Frontal cortex (tissue), 4 donors: ENCODE results near the gene TBC1D14. TPM values are rescaled to one million over a fixed set of nuclear protein-coding genes. Genes with fewer than 3 reads are reported as not detected.
A peak's percentile ranks its signal among the peaks of the same experiment; 100 is the strongest.
"Not testable (repeated sequence)": the region's sequence is repeated elsewhere in the genome, so short reads cannot be mapped to it uniquely, and the experiment has no call there.

Experiments
- DNase-seq, 2 donors: peaks; one replicate each; pipeline ENCODE4 v3.0.0; 2012; ENCODE audit warnings: low spot score in 2 of 2
- FAIRE-seq: peaks from 2 replicates; lab custom pipeline; 2012; peaks lifted over from hg19 to GRCh38; lab: Jason Lieb, UNC
- total RNA-seq: library from RNA; depleted of rRNA; stranded (reverse); fragments of >200 nt; gene quantifications from one replicate; pipeline ENCODE4 v1.2.3, GENCODE V29; 2014
- donor health status: control.
- donor health status: control.
- donor health status: control.

TBC1D14 gene
- total RNA-seq, 1 donor from 2014 or later, result 207 TPM

DNA sequence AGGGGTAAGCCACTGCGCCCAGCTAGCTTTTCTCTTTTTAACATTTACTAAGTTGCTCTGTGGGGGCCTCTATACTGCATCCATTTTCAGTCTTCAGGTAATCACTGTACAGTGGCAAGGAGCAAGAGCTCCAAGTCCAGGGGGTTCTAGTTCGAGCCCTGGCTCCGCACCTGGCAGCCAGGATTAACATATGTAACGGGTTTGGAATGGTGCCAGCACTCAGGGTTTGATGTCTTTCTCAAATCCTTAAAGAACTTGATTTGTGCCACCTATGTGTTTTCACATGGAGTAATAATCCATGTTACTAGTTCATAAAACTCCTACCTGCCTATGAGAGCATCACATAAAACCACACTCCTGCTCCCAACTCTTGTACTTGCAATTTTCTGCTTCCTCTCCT, 153.7 kb downstream of the TBC1D14 start:
- FAIRE-seq, result no peak
- no peak for DNase-seq

DNA sequence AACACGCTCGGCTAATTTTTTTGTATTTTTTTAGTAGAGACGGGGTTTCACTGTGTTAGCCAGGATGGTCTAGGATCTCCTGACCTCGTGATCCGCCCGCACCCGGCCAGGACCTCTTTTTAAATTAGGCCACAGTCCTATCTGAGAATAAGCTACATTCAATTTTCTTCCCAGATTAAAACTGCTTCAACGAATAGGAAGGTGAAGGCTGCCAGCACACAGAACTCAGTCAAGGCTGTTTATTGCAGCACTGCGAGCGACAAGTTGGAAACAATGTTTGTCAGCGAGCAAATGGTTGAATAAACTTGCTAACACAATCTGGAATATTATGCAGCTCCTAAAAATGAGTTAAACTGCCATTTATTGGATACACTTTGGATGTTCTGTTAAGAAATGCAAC, 156.4 kb downstream of the TBC1D14 start:
- FAIRE-seq, result no peak
- no peak for DNase-seq

DNA sequence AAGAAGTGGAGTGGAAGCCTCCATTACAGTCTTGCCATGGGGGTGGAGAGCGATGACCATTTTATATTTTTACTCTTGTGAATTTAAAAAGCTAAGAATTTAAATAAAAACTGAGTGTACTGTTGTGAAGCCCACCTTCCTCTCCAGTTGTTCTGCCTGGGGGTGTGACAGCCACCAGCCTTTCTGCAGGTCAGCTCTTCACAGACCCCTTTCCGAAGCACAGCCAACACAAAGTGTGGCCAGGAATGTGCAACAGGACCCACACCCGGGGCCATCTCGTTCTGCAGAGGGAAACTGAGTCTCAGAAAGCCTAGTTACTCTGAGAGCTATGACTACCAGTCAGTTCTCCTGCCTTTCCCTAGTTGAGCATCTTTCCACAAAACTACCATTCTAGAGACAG, 156.9 kb downstream of the TBC1D14 start:
- FAIRE-seq (no peak), DNase-seq (no peak)

DNA sequence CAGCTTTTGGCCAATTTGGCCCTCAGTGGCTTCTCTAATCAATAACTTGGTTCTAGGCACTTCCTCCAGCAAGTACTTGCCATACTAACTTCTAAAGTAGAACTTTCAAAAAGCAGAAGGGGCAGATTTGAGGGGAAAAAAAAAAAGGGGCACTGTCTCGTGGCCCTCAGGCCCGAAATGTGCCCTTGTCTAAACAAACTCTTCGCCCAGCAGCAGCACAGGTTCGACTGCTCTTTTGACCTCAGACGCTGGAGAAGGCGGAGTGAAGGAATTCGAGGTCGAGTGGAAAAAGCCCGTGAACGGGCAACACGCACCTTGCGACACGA, 157.5 kb downstream of the TBC1D14 start:
- DNase-seq (no peak), FAIRE-seq (no peak)

DNA sequence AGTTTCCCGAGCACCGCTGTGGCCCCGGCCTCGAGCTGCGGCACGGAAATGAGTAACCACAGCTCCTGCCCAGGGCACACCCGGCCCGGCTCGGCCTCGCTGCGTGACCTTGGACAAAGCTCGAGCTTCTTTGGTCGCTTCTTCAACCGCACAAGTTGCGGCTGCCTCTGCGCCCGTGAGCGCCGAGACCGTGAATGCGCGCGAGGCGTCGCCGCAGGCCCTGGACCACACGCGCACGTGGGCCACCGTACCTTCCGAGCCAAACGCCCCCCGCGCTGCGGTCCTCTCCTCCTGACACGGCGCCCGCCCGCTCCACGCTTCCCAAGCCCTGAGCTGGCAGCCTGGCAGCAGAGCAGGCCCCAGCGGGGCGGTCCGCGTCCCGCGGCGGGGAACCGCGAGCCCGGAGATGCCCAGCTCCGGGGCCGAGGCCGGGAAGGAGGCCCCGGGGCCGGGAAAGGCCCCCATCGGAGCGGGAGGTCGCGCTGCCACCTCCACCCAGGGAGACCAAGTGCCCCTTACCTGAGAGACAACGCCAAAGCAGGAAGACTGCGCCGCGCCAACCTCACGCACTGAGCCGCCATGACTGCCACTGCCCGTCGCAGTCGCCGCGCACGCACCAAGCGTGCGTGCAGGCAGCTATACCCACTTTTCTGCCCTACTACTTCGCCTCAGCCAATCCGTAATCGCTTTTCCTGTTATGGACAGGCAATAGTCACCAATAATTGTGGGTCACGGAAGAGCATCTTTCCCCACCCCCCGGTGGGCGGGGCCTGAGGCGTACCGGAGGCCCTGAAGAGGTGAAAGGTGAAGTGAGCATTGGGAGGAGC, 158.0 kb downstream of the TBC1D14 start, which contains the start of gene GRPEL1:
Gene GRPEL1, minus strand, starts transcription at position 613 of the 827 bp plus-strand sequence. Its CDS starts 32 bp downstream, at position 581.
- peak; percentile 97 to 98 for DNase-seq
- FAIRE-seq, result peak; percentile 88

DNA sequence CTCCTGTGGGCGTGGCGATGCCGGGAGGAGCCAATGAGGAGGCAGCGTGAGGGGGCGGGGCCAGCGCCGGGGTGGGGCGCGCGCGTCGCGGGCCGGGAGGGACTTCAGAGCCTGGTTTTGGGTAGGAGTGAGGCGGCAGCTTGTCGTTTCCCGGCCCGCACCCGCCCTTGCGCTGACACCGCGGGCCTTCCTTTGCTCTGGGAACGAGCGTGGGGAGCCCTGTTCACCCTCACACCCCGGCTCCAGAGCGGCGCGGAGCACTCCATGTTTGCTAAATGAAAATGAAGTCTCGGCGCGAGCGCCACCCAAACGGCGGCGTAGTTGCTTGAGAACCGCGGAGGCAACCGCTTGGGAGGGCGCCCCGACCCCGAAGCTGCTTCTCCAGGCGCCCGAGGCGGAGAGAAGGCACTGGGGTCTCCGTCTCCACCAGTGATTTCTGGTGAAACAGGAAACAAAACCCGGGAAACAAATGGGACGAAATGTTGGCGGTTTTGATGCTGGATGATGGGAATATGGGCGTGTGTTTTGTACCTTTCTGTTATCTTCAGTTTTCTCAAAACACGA, 158.7 kb downstream of the TBC1D14 start:
- FAIRE-seq (no peak), DNase-seq (no peak)

DNA sequence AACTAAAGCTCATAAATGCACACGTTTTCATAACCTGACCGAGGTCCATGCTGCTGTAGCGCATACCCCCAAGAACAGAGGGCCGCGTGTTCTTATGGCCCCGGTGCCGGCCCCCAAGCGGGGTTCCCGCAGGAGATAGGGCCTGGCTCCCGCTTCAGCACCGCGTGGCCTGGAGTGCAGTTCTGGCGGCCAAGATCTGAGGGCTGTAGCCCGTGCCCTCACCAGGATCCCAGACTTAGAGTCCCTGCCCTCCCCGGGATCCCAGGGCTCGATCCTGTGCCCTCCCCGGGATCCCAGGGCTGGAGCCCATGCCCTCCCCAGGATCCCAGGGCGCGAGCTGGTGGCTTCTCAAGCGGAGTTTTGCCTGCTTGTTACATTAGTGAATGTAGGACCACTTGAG, 159.3 kb downstream of the TBC1D14 start:
- DNase-seq, result no peak
- no peak for FAIRE-seq

DNA sequence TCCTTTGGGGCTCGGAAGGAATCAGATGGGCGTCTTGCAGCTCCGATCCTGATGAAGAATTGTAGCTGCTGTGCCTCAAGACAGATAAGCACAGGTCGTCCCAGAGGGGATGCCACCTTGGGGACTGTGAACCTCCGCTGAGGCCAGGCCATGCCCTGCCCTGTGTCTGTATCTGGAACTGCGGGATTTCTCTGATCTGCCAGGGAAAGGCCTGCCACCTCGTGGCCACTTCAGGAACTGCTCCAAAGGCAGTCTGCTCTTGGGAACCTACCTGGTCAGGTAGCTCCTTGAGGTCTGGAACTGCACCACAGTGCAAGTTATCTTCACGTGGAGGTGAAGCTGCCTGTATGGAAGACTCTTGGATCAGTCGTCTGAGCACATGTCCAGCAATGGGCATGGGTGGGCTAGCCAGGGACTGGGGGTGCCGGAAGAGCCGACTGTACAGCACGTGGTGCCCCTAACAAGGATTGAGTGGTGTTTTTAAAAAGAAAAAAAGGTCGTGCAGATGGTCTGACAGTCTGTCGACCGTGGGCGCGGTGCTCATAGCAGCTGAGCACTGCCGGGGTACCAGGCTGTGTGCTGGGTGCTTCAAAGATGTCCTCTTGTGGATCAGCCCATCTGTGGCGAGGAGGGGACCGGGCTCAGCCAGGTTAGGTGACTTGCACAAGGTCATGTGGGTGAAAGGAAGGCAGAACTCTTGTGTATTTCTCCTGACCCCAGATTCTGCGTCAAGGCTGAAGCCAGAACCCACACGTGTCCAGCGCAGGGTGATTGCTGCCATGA, 161.3 kb downstream of the TBC1D14 start:
- FAIRE-seq (no peak), DNase-seq (peak; percentile 71 to 74)

DNA sequence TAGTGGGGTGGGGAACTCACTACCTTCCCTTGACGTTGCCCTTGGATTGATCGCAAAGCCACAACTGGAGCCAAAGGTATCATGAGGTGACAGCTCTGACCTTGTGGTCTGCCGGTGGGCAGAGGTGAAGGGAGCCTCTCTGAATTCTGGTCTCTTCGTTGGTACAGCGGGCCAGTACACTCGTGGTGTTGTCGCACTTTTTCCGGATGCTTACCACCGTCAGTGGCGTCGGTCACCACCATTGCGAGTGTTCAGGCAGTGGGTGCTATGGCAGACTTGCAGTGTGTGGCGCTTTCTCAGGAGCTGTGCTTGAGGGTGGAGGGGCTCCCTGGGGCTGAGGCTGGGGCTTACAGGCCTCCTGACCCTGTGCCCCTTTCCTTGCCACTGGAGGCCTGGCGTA, 163.4 kb downstream of the TBC1D14 start:
- FAIRE-seq (no peak), DNase-seq (no peak)

DNA sequence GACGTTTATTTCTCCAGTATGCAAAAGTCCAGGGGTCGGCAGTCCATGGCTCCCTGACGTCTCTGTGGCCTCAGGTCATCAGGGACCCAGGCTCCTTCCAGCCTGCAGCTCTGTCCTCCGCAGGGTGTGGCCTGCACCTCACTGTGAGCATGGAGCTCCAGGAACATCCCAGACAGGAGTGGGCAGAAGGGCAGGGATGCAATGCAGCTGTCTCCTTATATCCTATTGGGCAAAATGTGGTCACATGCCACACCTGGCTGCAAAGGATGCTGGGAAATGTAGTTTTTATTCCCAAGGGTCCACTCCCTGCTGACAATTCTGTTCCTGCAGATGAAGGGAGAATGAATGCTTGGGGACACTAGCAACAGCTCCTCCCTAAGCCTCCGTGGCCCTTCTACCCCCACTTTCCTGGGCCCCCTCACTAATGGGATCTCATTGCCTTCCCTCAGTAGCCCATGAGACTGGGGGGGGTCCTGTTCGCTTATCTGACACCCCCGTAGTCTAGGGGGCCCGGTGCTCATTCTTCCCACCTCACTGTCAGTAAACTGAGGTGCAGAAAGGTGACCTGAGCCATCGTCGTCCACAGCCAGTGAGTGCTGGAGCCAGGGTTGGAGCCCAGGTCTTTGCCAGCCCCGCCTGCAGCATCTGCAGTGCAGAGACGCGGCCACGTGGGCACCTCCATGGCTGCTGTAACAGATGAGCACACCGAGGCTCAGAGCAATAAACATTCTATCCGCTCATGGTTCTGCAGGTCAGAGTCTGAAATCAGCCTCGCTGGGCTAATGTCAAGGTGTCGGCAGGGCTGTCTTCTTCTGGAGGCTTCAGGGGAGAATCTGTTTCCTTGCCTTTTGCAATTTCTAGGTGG, 164.1 kb downstream of the TBC1D14 start:
- FAIRE-seq (no peak), DNase-seq (no peak)

DNA sequence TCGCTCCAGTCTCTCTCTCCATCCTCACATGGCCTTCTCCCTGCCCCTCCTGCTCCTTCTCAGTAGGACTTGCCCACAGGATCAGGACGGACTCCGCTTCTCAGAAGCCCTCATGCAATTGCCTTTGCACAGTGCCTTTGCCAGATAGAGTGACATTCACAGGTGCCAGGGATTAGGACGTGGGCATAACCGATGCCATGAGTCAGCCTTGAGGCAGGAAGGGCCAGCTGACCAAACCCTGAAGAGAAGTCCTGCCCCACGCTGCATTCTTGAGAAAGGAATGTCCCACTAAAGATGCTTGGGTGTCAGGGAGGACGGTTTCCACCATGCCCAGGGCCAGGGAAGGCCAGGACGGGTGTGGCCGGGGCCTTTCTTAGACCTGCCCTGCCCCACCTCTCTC, 164.8 kb downstream of the TBC1D14 start:
- no peak for FAIRE-seq
- DNase-seq, result no peak

DNA sequence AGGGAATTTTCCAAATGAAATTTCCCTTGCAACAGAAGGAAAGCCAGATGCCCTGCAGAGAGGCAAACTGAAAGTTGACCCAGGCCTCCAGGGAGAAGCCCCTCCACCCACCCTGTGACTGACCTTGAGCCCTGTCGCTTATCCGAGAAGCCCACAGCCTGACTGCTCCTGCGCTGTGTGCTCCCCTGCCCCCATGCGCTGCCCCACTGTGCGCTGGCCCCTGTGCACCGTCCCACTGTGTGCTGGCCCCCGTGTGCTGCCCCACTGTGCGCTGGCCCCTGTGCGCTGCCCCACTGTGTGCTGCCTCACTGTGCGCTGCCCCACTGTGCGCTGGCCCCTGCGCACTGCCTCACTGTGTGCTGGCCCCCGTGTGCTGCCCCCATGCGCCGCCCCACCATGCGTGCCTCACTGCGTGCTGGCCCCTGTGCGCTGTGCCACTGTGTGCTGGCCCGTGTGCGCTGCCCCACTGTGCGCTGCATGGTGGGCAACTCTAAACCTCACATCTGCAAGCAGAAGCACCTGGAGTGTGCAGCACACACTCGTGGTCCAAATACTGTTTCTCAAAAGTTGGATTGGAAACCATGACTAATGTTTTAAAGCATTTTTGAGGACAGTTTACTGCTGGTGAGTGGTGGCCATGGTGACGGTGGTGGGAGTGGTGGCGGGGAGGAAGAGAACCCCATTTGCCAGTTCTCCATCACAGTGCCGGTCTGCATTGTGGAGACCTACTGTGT, 166.5 kb downstream of the TBC1D14 start:
- no peak for DNase-seq
- FAIRE-seq, result no peak

DNA sequence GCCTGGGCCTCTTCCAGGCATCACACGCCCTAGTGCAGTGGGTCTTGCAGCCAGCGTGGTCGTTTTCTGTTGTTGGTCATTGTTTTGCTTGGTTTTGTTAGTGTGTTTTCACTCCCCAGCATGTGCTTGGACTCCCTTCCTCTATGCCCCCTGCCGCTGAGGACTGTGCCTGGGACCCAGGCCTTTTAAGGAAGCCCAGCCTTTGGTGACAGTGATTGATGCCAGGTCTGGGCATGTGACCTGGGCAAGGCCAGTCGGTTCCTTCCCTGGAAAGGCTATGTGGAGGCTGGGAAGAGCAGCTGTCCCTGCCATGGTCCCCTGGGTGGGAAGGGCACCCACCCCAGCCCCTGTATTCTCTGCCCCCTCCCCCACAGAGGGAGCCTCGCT, 167.1 kb downstream of the TBC1D14 start:
- FAIRE-seq, result no peak
- no peak for DNase-seq

DNA sequence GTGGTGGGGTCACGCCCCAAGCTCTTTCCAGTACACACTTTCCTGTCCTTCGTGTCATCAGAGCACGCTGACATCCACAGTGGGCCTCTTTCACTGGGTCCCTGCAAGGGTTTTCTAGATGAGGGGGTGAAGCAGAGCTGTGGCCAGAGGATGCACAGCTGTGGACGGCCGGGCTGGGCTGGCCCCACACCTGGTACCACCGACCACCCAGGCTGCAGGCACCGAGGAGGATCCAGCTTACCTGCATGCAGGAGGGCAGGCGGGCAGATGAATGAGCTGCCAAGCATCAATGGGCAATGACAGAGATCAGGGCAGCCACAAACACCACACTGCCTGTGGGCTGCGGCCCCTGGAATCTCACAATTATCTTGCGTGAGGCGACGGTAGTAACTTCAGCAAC, 167.7 kb downstream of the TBC1D14 start:
- FAIRE-seq (no peak), DNase-seq (no peak)

DNA sequence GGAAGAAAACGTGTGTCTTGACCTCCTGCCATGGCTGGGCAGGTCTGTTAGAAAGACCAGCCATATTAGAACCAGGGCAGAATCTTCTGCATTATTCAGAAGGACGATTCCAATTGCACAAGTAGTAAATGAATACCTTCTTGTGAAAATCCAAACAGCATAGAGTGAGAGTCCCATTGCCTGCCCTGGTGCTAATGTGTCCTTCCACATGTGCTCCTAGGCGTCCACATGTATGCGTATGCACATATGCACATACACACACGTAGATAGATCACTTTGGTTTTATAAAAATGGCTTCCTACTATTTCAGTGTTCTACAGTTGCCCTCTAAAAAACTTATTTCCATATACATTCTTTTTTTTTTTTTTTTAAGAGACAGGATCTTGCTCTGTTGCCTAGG, 168.4 kb downstream of the TBC1D14 start:
- FAIRE-seq (no peak), DNase-seq (no peak)

DNA sequence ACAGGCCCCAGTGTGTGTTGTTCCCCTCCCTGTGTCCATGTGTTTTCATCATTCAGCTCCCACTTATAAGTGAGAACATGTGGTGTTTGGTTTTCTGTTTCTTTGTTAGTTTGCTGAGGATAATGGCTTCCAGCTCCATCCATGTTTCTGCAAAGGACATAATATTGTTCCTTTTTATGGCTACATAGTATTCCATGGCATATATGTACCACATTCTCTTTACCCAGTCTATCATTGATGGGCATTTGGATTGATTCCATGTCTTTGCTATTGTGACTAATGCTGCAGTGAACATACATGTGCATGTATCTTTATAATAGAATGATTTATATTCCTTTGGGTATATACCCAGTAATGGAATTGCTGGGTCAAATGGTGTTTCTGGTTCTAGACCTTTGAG, 169.9 kb downstream of the TBC1D14 start:
- not testable (repeated sequence) for DNase-seq, FAIRE-seq

DNA sequence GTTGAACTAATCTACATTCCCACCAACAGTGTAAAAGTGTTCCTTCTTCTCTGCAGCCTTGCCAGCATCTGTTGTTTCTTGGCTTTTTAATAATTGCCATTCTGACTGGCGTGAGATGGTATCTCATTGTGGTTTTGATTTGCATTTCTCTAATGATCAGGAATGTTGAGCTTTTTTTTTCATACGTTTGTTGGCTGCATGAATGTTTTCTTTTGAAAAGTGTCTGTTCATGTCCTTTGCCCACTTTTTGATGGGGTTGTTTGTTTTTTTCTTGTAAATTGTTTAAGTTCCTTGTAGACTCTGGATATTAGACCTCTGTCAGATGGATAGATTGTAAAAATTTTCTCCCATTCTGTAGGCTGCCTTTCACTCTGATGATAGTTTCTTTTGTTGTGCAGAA, 170.3 kb downstream of the TBC1D14 start:
- not testable (repeated sequence) for DNase-seq, FAIRE-seq
